ENCODE data around the gene UBE2QL1. TPM values are rescaled to one million over a fixed set of nuclear protein-coding genes. Genes with fewer than 3 reads are reported as not detected.

Gene UBE2QL1
- total RNA-seq, 1 donor from 2014 or later, result 0.68 TPM

DNA sequence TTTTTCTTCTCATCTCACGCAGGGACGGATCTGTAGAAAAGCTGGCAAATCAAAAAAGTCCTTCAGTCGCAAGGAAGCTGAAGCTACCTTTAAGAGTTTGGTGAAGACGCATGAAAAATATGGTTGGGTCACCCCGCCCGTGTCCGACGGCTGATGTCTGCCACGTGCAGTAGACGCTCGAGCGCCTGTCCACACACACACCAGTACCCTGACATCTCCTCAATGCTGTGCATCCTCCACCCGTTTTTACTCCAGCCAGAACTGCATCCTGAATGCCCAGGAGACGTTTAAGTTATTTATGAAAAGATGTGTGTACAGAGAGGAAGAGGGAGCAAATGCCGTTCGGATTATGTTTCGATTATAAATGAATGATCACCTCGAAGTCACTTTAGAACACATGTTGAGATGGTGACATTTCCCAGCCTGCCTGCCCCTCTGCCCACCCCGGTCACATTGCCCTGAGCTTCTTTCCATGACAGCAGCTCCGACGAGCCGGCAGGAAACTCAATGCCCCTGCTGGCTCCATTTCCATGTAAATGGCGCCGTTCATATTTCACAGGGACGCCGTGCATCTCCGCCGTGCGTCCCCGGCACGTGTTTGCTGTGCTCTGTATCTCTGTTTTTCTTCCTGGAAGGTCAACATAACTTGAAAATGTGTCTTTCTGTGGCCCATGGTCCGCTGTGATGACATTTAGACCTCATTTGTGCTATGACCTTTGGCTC, 42.7 kb downstream of the UBE2QL1 start:
- H3K36me3 Mint-ChIP-seq (ENCODE audit: low read depth), result no peaks in the 10 kb centered on the region

DNA sequence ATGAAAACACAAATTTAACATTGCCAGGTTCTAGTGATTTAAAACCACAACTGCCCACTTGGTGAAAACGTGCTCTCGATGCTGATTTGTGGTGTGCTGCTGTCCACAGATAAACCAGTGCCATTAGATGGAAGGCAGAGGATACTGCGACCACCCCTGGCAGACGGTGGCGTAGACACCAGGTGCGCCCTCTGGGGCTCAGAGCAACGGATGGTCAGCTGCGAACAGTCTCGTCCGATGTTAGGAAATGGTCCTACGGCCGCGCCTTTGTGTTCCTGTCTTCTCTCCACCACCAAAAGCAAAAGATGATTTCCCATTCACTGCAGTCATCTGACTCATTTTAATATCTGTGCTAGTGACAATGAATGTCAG, 43.2 kb downstream of the UBE2QL1 start:
- intact Hi-C loops (cut with micrococcal nuclease), result loop anchor here (10.0 kb wide), 1 partner anchor 1383 kb away; no protein-coding TSS in a partner anchor
- Mint-ChIP-seq H3K9me3 (no peaks in the 10 kb centered on the region), H3K4me1 (ENCODE audit: low read depth) (peaks cover 32% of the 10 kb centered on the region), H3K27ac (no peak overlapping the region), H3K4me3 (ENCODE audit: low read depth) (no peak overlapping the region), H3K27me3 (ENCODE audit: low read depth) (peaks cover 38% of the 10 kb centered on the region), H3K36me3 (ENCODE audit: low read depth) (no peaks in the 10 kb centered on the region)
- DNase-seq (ENCODE audit: low spot score), result no peak

More for the DNA sequence above, 42.7 kb downstream of the UBE2QL1 start:
- H3K4me1 Mint-ChIP-seq (ENCODE audit: low read depth), result peaks cover 28% of the 10 kb centered on the region
- intact Hi-C loops (cut with micrococcal nuclease), result loop anchor here (10.0 kb wide), 1 partner anchor 1383 kb away; no protein-coding TSS in a partner anchor
- H3K27me3 Mint-ChIP-seq (ENCODE audit: low read depth), result peaks cover 43% of the 10 kb centered on the region
- no peak for DNase-seq (ENCODE audit: low spot score)
- H3K27ac Mint-ChIP-seq, result no peak overlapping the region
- no peaks in the 10 kb centered on the region for H3K9me3 Mint-ChIP-seq
- no peak overlapping the region for H3K4me3 Mint-ChIP-seq (ENCODE audit: low read depth)

DNA sequence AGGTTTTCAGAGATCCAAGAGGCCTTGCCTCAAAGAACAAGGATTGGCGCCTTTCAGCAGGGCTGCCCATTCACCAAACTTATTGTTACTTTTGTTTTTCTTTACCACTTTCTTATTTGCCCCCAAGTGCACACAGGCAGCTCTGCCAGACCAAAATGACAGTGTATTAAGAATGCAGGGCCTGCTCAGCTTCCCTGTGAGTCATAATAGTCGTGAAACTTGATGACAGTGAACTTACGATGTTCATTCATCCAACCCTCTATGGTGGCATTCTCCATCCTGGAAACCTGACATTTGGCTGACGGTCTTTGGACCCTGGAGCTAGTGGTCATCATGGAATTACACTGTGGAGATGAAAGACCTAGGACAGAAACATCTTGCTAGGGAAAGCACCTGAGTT, 44.3 kb downstream of the UBE2QL1 start:
- intact Hi-C loops (cut with micrococcal nuclease), result loop anchor here (10.0 kb wide), 1 partner anchor 1382 kb away; no protein-coding TSS in a partner anchor
- H3K27ac Mint-ChIP-seq, result peak overlapping the region; percentile 2
- no peaks in the 10 kb centered on the region for H3K9me3 Mint-ChIP-seq
- H3K4me3 Mint-ChIP-seq (ENCODE audit: low read depth), result no peak overlapping the region
- no peaks in the 10 kb centered on the region for H3K36me3 Mint-ChIP-seq (ENCODE audit: low read depth)
- no peak for DNase-seq (ENCODE audit: low spot score)
- H3K4me1 Mint-ChIP-seq (ENCODE audit: low read depth), result peaks cover 38% of the 10 kb centered on the region
- H3K27me3 Mint-ChIP-seq (ENCODE audit: low read depth), result peaks cover 30% of the 10 kb centered on the region

DNA sequence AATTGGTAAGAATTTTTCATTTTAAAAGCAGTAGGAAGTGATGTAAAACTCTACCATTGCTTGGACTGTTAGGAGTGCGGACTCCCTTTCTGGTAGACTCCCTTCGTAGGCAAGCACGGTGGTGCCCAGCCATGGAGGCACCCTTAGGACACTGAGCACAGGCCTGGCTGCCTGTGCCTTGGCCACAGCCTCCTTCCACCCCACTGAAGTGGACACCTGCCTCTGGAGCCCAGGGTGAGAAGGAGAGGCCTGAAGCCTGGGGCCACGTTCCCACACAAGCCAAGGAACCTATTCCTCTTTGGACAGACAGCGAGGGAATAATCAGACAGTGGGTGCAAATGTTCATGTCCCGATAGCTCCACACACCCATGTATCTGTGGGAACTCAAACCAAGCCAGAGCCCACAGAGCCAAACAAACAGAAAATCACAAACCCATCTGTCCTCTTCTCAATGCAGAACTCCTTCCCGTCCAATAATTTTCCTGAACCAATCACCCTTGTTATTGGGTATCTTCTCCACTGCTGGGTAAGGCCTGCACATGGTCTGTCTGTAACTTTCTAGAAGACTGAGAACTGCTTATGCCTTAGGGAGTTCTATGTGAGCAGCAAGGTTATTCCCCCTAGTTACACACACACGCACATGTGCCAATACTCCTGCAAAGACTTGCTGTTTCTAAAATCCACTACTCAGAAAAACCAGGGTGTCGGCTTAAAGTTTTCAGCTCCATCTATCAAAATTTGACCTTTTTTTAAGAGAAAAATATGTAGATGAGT, 45.2 kb downstream of the UBE2QL1 start:
- Mint-ChIP-seq H3K9me3 (no peaks in the 10 kb centered on the region), H3K27ac (no peak overlapping the region), H3K36me3 (ENCODE audit: low read depth) (no peaks in the 10 kb centered on the region), H3K4me1 (ENCODE audit: low read depth) (peaks cover 43% of the 10 kb centered on the region), H3K4me3 (ENCODE audit: low read depth) (no peak overlapping the region), H3K27me3 (ENCODE audit: low read depth) (peaks cover 28% of the 10 kb centered on the region)
- intact Hi-C loops (cut with micrococcal nuclease), result loop anchor here (10.0 kb wide), 1 partner anchor 1381 kb away; no protein-coding TSS in a partner anchor
- no peak for DNase-seq (ENCODE audit: low spot score)

DNA sequence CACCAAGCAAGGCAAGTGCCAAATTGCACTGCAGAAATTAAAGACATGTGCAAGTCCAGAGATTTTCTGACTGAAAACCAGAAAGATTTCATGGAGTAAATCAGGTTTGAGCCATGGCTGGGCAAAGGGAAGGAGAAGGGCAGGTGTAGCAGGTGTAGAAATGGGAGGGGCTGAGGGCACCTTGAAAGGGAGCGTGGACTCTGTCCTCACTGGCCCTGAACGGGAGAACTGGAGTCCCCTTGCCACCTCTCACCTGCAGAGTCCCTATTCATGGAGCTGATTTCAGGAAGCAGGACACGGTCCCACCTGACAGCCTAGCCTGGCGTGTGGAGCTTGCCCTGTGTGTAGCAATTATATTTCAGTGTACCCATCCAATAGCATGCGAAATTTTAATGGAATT, 46.3 kb downstream of the UBE2QL1 start:
- no peak overlapping the region for H3K4me3 Mint-ChIP-seq (ENCODE audit: low read depth)
- intact Hi-C loops (cut with micrococcal nuclease), result loop anchor here (5.0 to 10.0 kb wide), 5 partner anchors 137 to 1380 kb away; partner anchors contain the start of genes ICE1, NSUN2 and SRD5A1
- no peaks in the 10 kb centered on the region for H3K36me3 Mint-ChIP-seq (ENCODE audit: low read depth)
- DNase-seq (ENCODE audit: low spot score), result no peak
- H3K9me3 Mint-ChIP-seq, result no peaks in the 10 kb centered on the region
- H3K27me3 Mint-ChIP-seq (ENCODE audit: low read depth), result peaks cover 25% of the 10 kb centered on the region
- no peak overlapping the region for H3K27ac Mint-ChIP-seq
- peaks cover 50% of the 10 kb centered on the region for H3K4me1 Mint-ChIP-seq (ENCODE audit: low read depth)

DNA sequence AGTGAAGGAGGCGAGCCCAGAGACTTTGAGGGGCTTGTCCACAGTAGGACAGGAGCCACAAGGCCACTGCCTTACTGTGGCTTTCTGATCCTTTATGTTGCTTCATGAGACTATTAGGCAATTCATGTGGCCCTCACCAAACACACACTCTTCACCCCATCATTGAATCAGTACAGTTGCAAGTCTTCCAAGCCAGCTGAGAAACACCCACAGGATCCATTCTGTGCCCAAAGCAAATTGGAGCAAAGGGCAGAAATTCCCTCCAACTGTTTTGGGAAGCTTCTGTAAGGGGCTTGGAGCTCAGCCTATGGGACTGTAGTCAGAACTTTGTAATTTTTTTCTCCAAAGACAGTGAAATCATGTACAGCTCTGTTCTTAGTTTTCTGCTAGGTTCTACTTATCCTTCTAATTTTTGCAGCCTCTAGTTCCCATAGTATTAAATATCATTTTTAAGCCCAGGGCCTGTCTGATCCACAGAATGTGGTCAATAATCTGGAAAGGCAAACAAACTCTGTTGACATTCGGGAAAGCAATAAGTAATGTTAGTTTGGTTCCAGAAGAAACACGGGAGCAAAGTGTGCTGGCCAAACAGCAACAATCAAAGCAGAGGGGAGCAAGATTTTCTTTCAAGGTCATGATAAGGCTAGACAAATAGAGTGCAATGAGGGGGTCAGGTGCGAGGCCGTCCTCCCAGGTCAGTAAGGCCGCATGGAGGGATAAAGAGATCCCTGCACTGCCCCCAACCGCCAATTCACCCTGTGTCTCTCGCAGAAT, 47.0 kb downstream of the UBE2QL1 start:
- Mint-ChIP-seq H3K27me3 (ENCODE audit: low read depth) (peaks cover 21% of the 10 kb centered on the region), H3K4me1 (ENCODE audit: low read depth) (peaks cover 50% of the 10 kb centered on the region), H3K27ac (no peak overlapping the region), H3K9me3 (no peaks in the 10 kb centered on the region), H3K4me3 (ENCODE audit: low read depth) (no peak overlapping the region), H3K36me3 (ENCODE audit: low read depth) (no peaks in the 10 kb centered on the region)
- no peak for DNase-seq (ENCODE audit: low spot score)
- intact Hi-C loops (cut with micrococcal nuclease), result loop anchor here (1.0 to 10.0 kb wide), 8 partner anchors 13 to 1379 kb away; partner anchors contain the start of genes ICE1, MED10, NSUN2 and SRD5A1

DNA sequence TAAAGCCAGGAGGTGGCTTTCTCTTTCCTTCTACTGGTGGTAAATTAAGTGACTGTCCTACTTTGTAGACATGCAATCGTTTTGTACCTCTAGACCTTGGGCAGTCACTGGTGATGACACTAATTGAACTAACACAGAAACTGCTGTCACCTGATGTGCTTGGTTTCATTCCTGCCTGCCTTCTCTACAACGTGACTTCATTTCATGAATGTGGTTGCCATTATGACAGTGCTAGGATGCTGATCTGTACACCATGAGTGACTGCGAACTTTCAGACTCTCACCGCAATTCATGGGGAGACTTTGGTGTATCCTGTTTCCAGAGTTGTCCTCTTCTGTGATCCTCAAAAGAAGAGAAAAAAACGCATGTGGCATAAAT, 47.5 kb downstream of the UBE2QL1 start:
- Mint-ChIP-seq H3K4me1 (ENCODE audit: low read depth) (peaks cover 50% of the 10 kb centered on the region), H3K27me3 (ENCODE audit: low read depth) (peaks cover 24% of the 10 kb centered on the region), H3K4me3 (ENCODE audit: low read depth) (no peak overlapping the region), H3K36me3 (ENCODE audit: low read depth) (no peaks in the 10 kb centered on the region), H3K9me3 (no peaks in the 10 kb centered on the region), H3K27ac (peak overlapping the region; percentile 74)
- peak; percentile 47 for DNase-seq (ENCODE audit: low spot score)
- intact Hi-C loops (cut with micrococcal nuclease), result loop anchor here (1.0 to 10.0 kb wide), 8 partner anchors 13 to 1379 kb away; partner anchors contain the start of genes ICE1, MED10, NSUN2 and SRD5A1

DNA sequence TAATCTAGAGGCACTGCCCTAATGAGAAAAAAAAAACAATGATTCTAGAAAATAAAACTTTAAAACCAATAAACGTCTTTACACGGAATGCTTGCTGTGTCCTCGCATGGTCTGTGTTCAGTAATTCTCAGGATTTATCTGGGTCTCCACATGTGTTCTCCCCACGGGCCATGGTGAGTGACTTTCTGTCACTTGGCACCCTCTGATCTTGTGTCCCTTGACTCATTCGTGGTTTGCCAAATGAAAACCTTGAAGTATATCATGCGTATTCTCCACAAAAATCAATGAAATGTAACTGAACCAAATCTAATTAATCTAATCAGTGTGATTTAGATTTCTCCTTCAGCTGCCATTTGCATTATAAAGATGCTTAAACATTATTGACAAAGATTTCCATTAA, 48.0 kb downstream of the UBE2QL1 start:
- intact Hi-C loops (cut with micrococcal nuclease), result loop anchor here (1.0 to 10.0 kb wide), 8 partner anchors 14 to 1378 kb away; partner anchors contain the start of genes ICE1, MED10, NSUN2 and SRD5A1
- peak overlapping the region; percentile 74 for H3K27ac Mint-ChIP-seq
- H3K4me1 Mint-ChIP-seq (ENCODE audit: low read depth), result peaks cover 50% of the 10 kb centered on the region
- no peak overlapping the region for H3K4me3 Mint-ChIP-seq (ENCODE audit: low read depth)
- DNase-seq (ENCODE audit: low spot score), result no peak
- H3K36me3 Mint-ChIP-seq (ENCODE audit: low read depth), result no peaks in the 10 kb centered on the region
- H3K27me3 Mint-ChIP-seq (ENCODE audit: low read depth), result peaks cover 22% of the 10 kb centered on the region
- no peaks in the 10 kb centered on the region for H3K9me3 Mint-ChIP-seq

DNA sequence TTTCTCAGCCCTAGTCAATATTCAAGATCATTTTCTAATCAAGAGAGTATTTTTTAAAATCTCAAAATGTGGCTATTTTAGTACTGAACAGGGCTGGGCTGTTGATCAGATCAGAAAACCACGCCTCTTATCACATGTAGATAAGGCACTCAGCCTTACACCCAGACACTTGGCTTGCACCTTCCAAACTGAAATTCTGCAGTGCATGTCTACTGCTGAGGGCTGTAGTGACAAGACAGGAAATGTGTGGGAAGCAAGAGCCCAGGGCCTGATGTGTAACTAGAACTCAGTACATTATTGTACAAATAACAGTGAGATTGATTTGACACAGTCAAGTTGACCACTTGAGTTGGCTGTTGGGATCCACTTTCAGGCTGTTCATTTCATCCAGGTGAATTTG, 48.6 kb downstream of the UBE2QL1 start:
- intact Hi-C loops (cut with micrococcal nuclease), result loop anchor here (2.0 to 10.0 kb wide), 7 partner anchors 14 to 1378 kb away; partner anchors contain the start of genes ICE1, NSUN2 and SRD5A1
- H3K27me3 Mint-ChIP-seq (ENCODE audit: low read depth), result peaks cover 20% of the 10 kb centered on the region
- H3K36me3 Mint-ChIP-seq (ENCODE audit: low read depth), result no peaks in the 10 kb centered on the region
- peaks cover 45% of the 10 kb centered on the region for H3K4me1 Mint-ChIP-seq (ENCODE audit: low read depth)
- no peaks in the 10 kb centered on the region for H3K9me3 Mint-ChIP-seq
- peak; percentile 25 for DNase-seq (ENCODE audit: low spot score)
- H3K4me3 Mint-ChIP-seq (ENCODE audit: low read depth), result no peak overlapping the region
- H3K27ac Mint-ChIP-seq, result peak overlapping the region; percentile 29

DNA sequence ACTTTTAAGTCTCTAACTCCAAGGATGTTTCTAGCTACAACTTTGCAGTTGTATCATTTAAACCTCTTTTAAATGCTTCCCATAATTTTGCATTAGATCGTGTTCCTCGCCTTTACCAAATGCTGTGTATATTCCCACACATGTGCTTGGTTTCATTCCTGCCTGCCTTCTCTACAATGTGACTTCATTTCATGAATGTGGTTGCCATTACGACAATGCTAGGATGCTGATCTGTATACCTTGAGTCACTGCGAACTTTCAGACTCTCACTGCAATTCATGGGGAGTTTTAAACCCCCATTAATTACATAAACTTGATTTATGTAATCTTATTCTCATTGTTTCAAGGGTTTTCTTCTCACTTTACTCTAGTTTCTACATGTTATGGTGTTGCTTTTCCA, 50.3 kb downstream of the UBE2QL1 start:
- Mint-ChIP-seq H3K4me3 (ENCODE audit: low read depth) (no peak overlapping the region), H3K27ac (no peak overlapping the region), H3K36me3 (ENCODE audit: low read depth) (no peaks in the 10 kb centered on the region), H3K4me1 (ENCODE audit: low read depth) (peaks cover 37% of the 10 kb centered on the region), H3K9me3 (no peaks in the 10 kb centered on the region), H3K27me3 (ENCODE audit: low read depth) (peaks cover 21% of the 10 kb centered on the region)
- DNase-seq (ENCODE audit: low spot score), result no peak
- intact Hi-C loops (cut with micrococcal nuclease), result loop anchor here (5.0 to 10.0 kb wide), 5 partner anchors 133 to 1376 kb away; partner anchors contain the start of genes ICE1, NSUN2 and SRD5A1

DNA sequence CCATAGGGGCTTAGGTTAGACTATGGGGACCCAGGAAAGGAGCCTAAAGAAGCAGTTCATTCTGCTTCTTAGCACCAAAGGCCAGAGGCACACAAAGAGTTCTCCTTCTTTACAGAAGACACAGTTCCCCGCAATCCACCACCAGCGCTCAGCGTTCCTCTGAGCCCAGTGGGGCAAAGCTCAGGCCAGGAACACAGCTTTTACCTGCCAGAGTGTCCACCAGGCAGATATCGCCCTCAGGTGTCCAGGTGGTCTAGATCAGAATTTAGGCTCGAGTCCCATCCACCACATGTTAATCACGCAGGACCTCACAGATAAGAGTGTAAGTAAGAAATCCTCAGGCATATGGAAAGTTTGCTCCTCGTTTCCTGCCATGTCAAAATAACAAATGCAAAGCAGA, 53.0 kb downstream of the UBE2QL1 start:
- no peak for DNase-seq (ENCODE audit: low spot score)
- Mint-ChIP-seq H3K27ac (no peak overlapping the region), H3K9me3 (no peaks in the 10 kb centered on the region), H3K36me3 (ENCODE audit: low read depth) (no peaks in the 10 kb centered on the region), H3K4me1 (ENCODE audit: low read depth) (peaks cover 29% of the 10 kb centered on the region), H3K27me3 (ENCODE audit: low read depth) (peaks cover 41% of the 10 kb centered on the region), H3K4me3 (ENCODE audit: low read depth) (no peak overlapping the region)
- intact Hi-C loops (cut with micrococcal nuclease), result no loop called here

DNA sequence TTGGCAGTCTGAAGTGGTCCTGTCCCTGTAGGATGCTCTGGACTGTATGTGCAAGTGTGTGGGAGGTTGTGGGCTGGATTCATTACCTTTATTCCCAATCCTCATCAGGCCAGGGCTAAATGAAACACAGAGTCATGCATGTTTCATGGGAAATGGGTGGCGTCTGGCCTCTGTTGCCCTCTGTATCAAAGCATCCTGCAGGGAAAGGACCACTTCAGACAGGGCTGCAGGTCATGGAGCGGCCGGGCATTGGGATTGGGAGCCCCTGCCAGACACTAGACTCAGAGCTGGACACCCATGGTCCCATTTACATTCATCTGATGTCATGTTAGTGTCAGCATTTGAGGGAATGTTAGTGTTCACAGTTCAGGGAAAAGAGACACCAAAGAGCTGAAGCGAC, 53.8 kb downstream of the UBE2QL1 start:
- peaks cover 45% of the 10 kb centered on the region for H3K27me3 Mint-ChIP-seq (ENCODE audit: low read depth)

More for the DNA sequence above, 53.8 kb downstream of the UBE2QL1 start:
- intact Hi-C loops (cut with micrococcal nuclease), result no loop called here
- Mint-ChIP-seq H3K9me3 (no peaks in the 10 kb centered on the region), H3K4me3 (ENCODE audit: low read depth) (no peak overlapping the region), H3K27ac (no peak overlapping the region), H3K36me3 (ENCODE audit: low read depth) (no peaks in the 10 kb centered on the region), H3K4me1 (ENCODE audit: low read depth) (peaks cover 22% of the 10 kb centered on the region)
- DNase-seq (ENCODE audit: low spot score), result no peak
